ENCODE results near the gene SUV39H1. TPM values are rescaled to one million over a fixed set of nuclear protein-coding genes. Genes with fewer than 3 reads are reported as not detected.

SUV39H1 gene
- total and polyA plus RNA-seq, 2 of the 13 experiments (the other 11 are each of a cell fraction or from before 2014, with no cell fraction given) = 5.2 to 10.1 TPM

DNA sequence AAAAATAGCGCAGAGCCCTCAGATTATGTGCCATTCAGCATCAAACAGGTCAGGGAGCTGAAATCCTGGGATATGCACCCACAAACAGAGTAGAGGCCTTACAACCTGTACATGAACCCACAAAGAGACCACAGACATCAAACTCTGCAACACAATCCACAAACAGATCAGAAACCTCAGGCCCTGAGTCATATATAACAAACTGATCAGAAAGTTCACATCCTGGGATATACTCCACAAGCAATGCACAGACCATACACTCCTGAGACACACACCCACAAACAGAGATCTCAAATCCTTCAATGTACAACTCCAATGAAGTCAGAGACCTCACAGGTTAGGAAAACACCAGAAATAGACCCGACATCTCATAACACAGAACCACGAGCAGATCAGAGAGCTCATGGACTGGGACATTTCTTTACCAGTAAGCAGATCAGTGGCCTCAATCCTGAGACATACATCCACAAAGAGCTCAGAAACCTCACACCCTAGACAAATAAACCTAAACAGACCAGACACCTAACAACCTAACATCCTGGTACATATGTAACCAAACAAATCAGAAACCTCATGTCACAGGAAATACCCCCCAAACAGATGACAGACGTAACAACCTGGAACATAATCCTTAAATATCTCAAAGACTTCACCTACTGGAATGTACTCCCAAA is 24.2 kb downstream of the SUV39H1 start:
- Histone ChIP-seq H3K4me3 (replicated peaks in 1 of 3; ENCODE audit: insufficient read depth in 1 of 3, low read depth in 2 of 3, low read length in 3 of 3) (no peak overlapping the region), H3K4me1 (ENCODE audit: insufficient read depth, low read length) (peaks cover 44% of the 10 kb centered on the region), H3K9me3 (ENCODE audit: low read length) (no peaks in the 10 kb centered on the region), H4K20me1 (ENCODE audit: insufficient read depth, low read length) (no peaks in the 10 kb centered on the region), H3K27ac (ENCODE audit: extremely low read length, insufficient read depth, low read length) (peak overlapping the region; percentile 22), H3K79me2 (ENCODE audit: insufficient read depth, low read length) (peaks cover 3% of the 10 kb centered on the region), H3K27me3 (ENCODE audit: control insufficient read depth in 1 of 2, insufficient read depth in 2 of 2, low read length in 2 of 2) (no peaks in the 10 kb centered on the region), H3K9ac (ENCODE audit: insufficient read depth, low read depth, low read length) (peak overlapping the region; percentile 15; the same call in 1 of the 2 replicates), H3K36me3 (replicated peaks in 1 of 2; ENCODE audit: control insufficient read depth in 1 of 2, insufficient read depth in 2 of 2, low read length in 2 of 2) (no peaks in the 10 kb centered on the region), H2AFZ (ENCODE audit: low read length) (no peak overlapping the region), H3K4me2 (ENCODE audit: low read depth, low read length) (0 out of 2 replicates have a peak overlapping the region, but pooled peaks have one; percentile 36)
- no peak for TF ChIP-seq RBFOX2 (IDR thresholded peaks at IDR 0.05; ENCODE audit: low read depth, low read length)
- TF ChIP-seq HMGXB4 (CRISPR knock-in tag; IDR thresholded peaks at IDR 0.05; ENCODE audit: borderline replicate concordance in 1 of 2, low read depth in 1 of 2) = no peak
- TF ChIP-seq ZFP37 (CRISPR knock-in tag; IDR thresholded peaks at IDR 0.05; ENCODE audit: borderline replicate concordance) = no peak
- TF ChIP-seq SOX6 (IDR thresholded peaks at IDR 0.05) = no peak
- no peak for TF ChIP-seq SOX6 (CRISPR knock-in tag; IDR thresholded peaks at IDR 0.05)
- TF ChIP-seq, protein P1, sequence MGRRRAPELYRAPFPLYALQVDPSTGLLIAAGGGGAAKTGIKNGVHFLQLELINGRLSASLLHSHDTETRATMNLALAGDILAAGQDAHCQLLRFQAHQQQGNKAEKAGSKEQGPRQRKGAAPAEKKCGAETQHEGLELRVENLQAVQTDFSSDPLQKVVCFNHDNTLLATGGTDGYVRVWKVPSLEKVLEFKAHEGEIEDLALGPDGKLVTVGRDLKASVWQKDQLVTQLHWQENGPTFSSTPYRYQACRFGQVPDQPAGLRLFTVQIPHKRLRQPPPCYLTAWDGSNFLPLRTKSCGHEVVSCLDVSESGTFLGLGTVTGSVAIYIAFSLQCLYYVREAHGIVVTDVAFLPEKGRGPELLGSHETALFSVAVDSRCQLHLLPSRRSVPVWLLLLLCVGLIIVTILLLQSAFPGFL (CRISPR knock-in tag; IDR thresholded peaks at IDR 0.05) = no peak
- POLR2A ChIA-PET = interaction anchor here (1.9 kb wide), 1 partner anchor 17 kb away, joined by 5 read pairs; no protein-coding TSS in a partner anchor
- in situ Hi-C loops (cut with HindIII; ENCODE audit: extremely low pct_ligation_motif_present, low pct_unique_long_range_greater_than_20kb) (no loop called here), intact Hi-C loops (cut with micrococcal nuclease; ENCODE audit: unreplicated experiment) (no loop called here)
- DNase-seq (ENCODE audit: low spot score) = no peak
- WGBS (ENCODE audit: low lambda C conversion rate) = 90% methylated on average over 2 of the region's 4 CpGs
- no peak for ATAC-seq
- no TSS peak for BruUV-seq (replicated peaks)
- FAIRE-seq = no peak
- CTCF ChIA-PET (ENCODE audit: low intra/inter-chr PET ratio, low total read pairs) = no interaction called here
